A673 (cell line): ENCODE measurements around the gene TPD52L1. TPM values are rescaled to one million over a fixed set of nuclear protein-coding genes. Genes with fewer than 3 reads are reported as not detected.

ENCODE experiments used
- BruUV-seq: library from RNA; stranded (reverse); fragments of 400-500 nt; replicated peaks from 2 replicates; lab custom pipeline; 2021; lab: Mats Ljungman, UMichigan
- CTCF ChIA-PET: fragments of 300-600 bp; sonication (Branson Sonifier 250); formaldehyde crosslinking; loops from one replicate; lab custom pipeline; 2022; ENCODE audit warnings: antibody characterized with exemption; lab: Charles Lee
- POLR2A ChIA-PET: fragments of 300-600 bp; sonication (Branson Sonifier 250); formaldehyde crosslinking; loops from one replicate; lab custom pipeline; 2022; ENCODE audit warnings: antibody characterized with exemption; ENCODE audit not compliant: low non-redundant PET; lab: Charles Lee
- DNase-seq: peaks from one replicate; pipeline ENCODE4 v3.0.0-alpha.2; 2015; ENCODE audit warnings: low spot score
- H3K27ac ChIP-seq: fragments of 200-600 bp; sonication (generic); 2 replicates; pipeline ENCODE4 v1.5.1; 2016; ENCODE audit warnings: mixed run types, low read depth, mild to moderate bottlenecking, mixed read lengths, antibody characterized with exemption, low read length; ENCODE audit not compliant: poor library complexity, severe bottlenecking
- H3K27me3 ChIP-seq: fragments of 200-600 bp; sonication (generic); replicated peaks from 2 replicates; pipeline ENCODE4 v1.6.1; 2017; ENCODE audit warnings: mixed run types, low read depth, mild to moderate bottlenecking, mixed read lengths, antibody characterized with exemption, low read length; ENCODE audit not compliant: insufficient read depth, poor library complexity
- H3K36me3 ChIP-seq: fragments of 200-600 bp; sonication (generic); 2 replicates; pipeline ENCODE4 v1.6.1; 2016; ENCODE audit warnings: mixed run types, mild to moderate bottlenecking, mixed read lengths, antibody characterized with exemption, low read length; ENCODE audit not compliant: insufficient read depth, poor library complexity, severe bottlenecking
- H3K4me1 ChIP-seq: fragments of 200-600 bp; sonication (generic); 2 replicates; pipeline ENCODE4 v1.6.1; 2017; ENCODE audit warnings: mixed run types, mild to moderate bottlenecking, mixed read lengths, antibody characterized with exemption, low read length; ENCODE audit not compliant: insufficient read depth, poor library complexity, severe bottlenecking
- H3K4me3 ChIP-seq: fragments of 200-600 bp; sonication (generic); 2 replicates; pipeline ENCODE4 v1.5.1; 2016; ENCODE audit warnings: low read depth, mixed run types, mild to moderate bottlenecking, mixed read lengths, low read length; ENCODE audit not compliant: poor library complexity, severe bottlenecking
- H3K9me3 ChIP-seq: fragments of 200-600 bp; sonication (generic); 2 replicates; pipeline ENCODE4 v1.6.1; 2016; ENCODE audit warnings: mixed run types, low read depth, mild to moderate bottlenecking, mixed read lengths, antibody characterized with exemption, low read length; ENCODE audit not compliant: poor library complexity, severe bottlenecking
- CTCF ChIP-seq: fragments of 300-800, 200-600 bp; sonication (generic); conservative IDR thresholded peaks from 2 replicates; pipeline ENCODE4 v1.5.1; 2017; ENCODE audit warnings: low read depth, mild to moderate bottlenecking, antibody characterized with exemption, low read length, moderate library complexity, mixed read lengths
- EZH2 ChIP-seq: fragments of 200-600 bp; sonication (generic); IDR thresholded peaks from 2 replicates; pipeline ENCODE4 v1.6.1; 2017; ENCODE audit warnings: borderline replicate concordance, low read depth, mild to moderate bottlenecking, mixed read lengths, antibody characterized with exemption, low read length; ENCODE audit not compliant: poor library complexity, severe bottlenecking
- intact Hi-C: fragments of 100-400 bp; cut with micrococcal nuclease; formaldehyde crosslinking; loops from one replicate; pipeline ENCODE4 v1.10.0; 2022; ENCODE audit not compliant: unreplicated experiment
- total RNA-seq: library from RNA; stranded (reverse); gene quantifications from 2 replicates; pipeline ENCODE4 v1.2.3, GENCODE V29; 2021

Gene TPD52L1
- total RNA-seq, 1 experiment from 2014 or later = 2.0 TPM

- no peaks in the 10 kb centered on the region for H3K9me3 ChIP-seq
- DNase-seq = no peak
- H3K4me1 ChIP-seq = no peaks in the 10 kb centered on the region
- no peak overlapping the region for H3K4me3 ChIP-seq
- no peak overlapping the region for H3K27ac ChIP-seq
- BruUV-seq = no TSS peak
- no peak for TF ChIP-seq CTCF
- TF ChIP-seq EZH2 = no peak
- H3K36me3 ChIP-seq = no peaks in the 10 kb centered on the region
- intact Hi-C loops = no loop called here
- POLR2A ChIA-PET = no interaction called here
- H3K27me3 ChIP-seq = no peaks in the 10 kb centered on the region
- CTCF ChIA-PET = no interaction called here
Observed at GRCh38 chr6:125253881-125254280, 100.3 kb downstream of the TPD52L1 start.

GRCh38 chr6:125254321-125254720 is 100.7 kb downstream of the TPD52L1 start:
- Histone ChIP-seq H3K9me3 (no peaks in the 10 kb centered on the region), H3K36me3 (no peaks in the 10 kb centered on the region), H3K4me3 (no peak overlapping the region), H3K27me3 (no peaks in the 10 kb centered on the region), H3K27ac (no peak overlapping the region), H3K4me1 (no peaks in the 10 kb centered on the region)
- BruUV-seq = no TSS peak
- TF ChIP-seq EZH2 = no peak
- no peak for TF ChIP-seq CTCF
- intact Hi-C loops = no loop called here
- ChIA-PET POLR2A (no interaction called here), CTCF (no interaction called here)
- DNase-seq = no peak

- intact Hi-C loops = no loop called here
- no peaks in the 10 kb centered on the region for H3K4me1 ChIP-seq
- DNase-seq = no peak
- no peaks in the 10 kb centered on the region for H3K36me3 ChIP-seq
- H3K4me3 ChIP-seq = no peak overlapping the region
- H3K27me3 ChIP-seq = no peaks in the 10 kb centered on the region
- BruUV-seq = no TSS peak
- no peak overlapping the region for H3K27ac ChIP-seq
- POLR2A ChIA-PET = no interaction called here
- H3K9me3 ChIP-seq = no peaks in the 10 kb centered on the region
- TF ChIP-seq CTCF = no peak
- TF ChIP-seq EZH2 = no peak
- CTCF ChIA-PET = no interaction called here
Observed at GRCh38 chr6:125255201-125255600, 101.6 kb downstream of the TPD52L1 start.
